WTC11 (cell line): Measurements from ENCODE around the gene TMED5. TPM values are rescaled to one million over a fixed set of nuclear protein-coding genes. Genes with fewer than 3 reads are reported as not detected.

Experiments used
- ATAC-seq: fragments of 200-7000 bp; cut with Tn5 transposase; 2 replicates; pipeline ENCODE4 v1.10.0; 2021; ENCODE audit warnings: mild to moderate bottlenecking, moderate library complexity
- CTCF ChIA-PET: fragments of 300-600 bp; sonication (Branson Sonifier 250); formaldehyde crosslinking; loops from one replicate; lab custom pipeline; 2021; ENCODE audit warnings: antibody characterized with exemption; lab: Charles Lee
- POLR2A ChIA-PET: fragments of 350-600 bp; sonication (Branson Sonifier 250); formaldehyde crosslinking; loops from one replicate; lab custom pipeline; 2021; ENCODE audit warnings: antibody characterized with exemption; lab: Charles Lee
- DNase-seq: peaks from one replicate; pipeline ENCODE4 v3.0.0; 2021; ENCODE audit warnings: low spot score
- H3K27ac Mint-ChIP-seq: 2 replicates; pipeline ENCODE4 v1.8.0; 2021; ENCODE audit warnings: mixed read lengths
- H3K27me3 Mint-ChIP-seq: 2 replicates; pipeline ENCODE4 v1.8.0; 2021; ENCODE audit warnings: low read depth, mild to moderate bottlenecking, moderate library complexity, mixed read lengths
- H3K36me3 Mint-ChIP-seq: 2 replicates; pipeline ENCODE4 v1.8.0; 2021; ENCODE audit warnings: mixed read lengths
- H3K4me1 Mint-ChIP-seq: 2 replicates; pipeline ENCODE4 v1.8.0; 2022; ENCODE audit warnings: mixed read lengths
- H3K4me3 Mint-ChIP-seq: 2 replicates; pipeline ENCODE4 v1.8.0; 2021; ENCODE audit warnings: mild to moderate bottlenecking, moderate library complexity, mixed read lengths
- H3K9me3 Mint-ChIP-seq: 2 replicates; pipeline ENCODE4 v1.8.0; 2021; ENCODE audit warnings: mixed read lengths
- ATF1 ChIP-seq: sonication (generic); formaldehyde crosslinking; IDR thresholded peaks from 2 replicates; pipeline ENCODE4 v1.8.1; 2023; ENCODE audit warnings: mild to moderate bottlenecking, moderate library complexity, missing genetic modification reagents
- ATF6 ChIP-seq: sonication (generic); formaldehyde crosslinking; IDR thresholded peaks from 2 replicates; pipeline ENCODE4 v1.8.1; 2023; ENCODE audit warnings: mild to moderate bottlenecking, missing genetic modification reagents
- CBFB ChIP-seq: sonication (generic); formaldehyde crosslinking; IDR thresholded peaks from 2 replicates; pipeline ENCODE4 v1.8.1; 2022; ENCODE audit warnings: mild to moderate bottlenecking, low read depth, missing genetic modification reagents
- E2F4 ChIP-seq: sonication (generic); formaldehyde crosslinking; IDR thresholded peaks from 2 replicates; pipeline ENCODE4 v1.8.1; 2022; ENCODE audit warnings: low read depth, mild to moderate bottlenecking, moderate library complexity, missing genetic modification reagents, borderline replicate concordance
- ESRRA ChIP-seq: sonication (generic); formaldehyde crosslinking; IDR thresholded peaks from 2 replicates; pipeline ENCODE4 v1.8.1; 2022; ENCODE audit warnings: mild to moderate bottlenecking, missing genetic modification reagents, borderline replicate concordance
- FOXP1 ChIP-seq: sonication (generic); formaldehyde crosslinking; IDR thresholded peaks from 2 replicates; pipeline ENCODE4 v1.8.0; 2022; ENCODE audit warnings: missing genetic modification reagents, mild to moderate bottlenecking, moderate library complexity, borderline replicate concordance
- GRHL2 ChIP-seq: fragments of 250-450 bp; sonication (Bioruptor Pico); IDR thresholded peaks from 2 replicates; pipeline ENCODE4 v1.8.0; 2022; ENCODE audit warnings: mild to moderate bottlenecking, moderate library complexity; ENCODE audit not compliant: insufficient replicate concordance, severe bottlenecking
- JAZF1 ChIP-seq: fragments of 250-450 bp; sonication (Bioruptor Pico); IDR thresholded peaks from 2 replicates; pipeline ENCODE4 v1.9.0; 2021; ENCODE audit warnings: moderate library complexity, mild to moderate bottlenecking, inconsistent platforms
- JUN ChIP-seq: sonication (generic); formaldehyde crosslinking; IDR thresholded peaks from 2 replicates; pipeline ENCODE4 v1.8.0; 2023; ENCODE audit warnings: mild to moderate bottlenecking, missing genetic modification reagents
- KAT7 ChIP-seq: sonication (generic); formaldehyde crosslinking; IDR thresholded peaks from 2 replicates; pipeline ENCODE4 v1.8.1; 2023; ENCODE audit warnings: missing genetic modification reagents, mild to moderate bottlenecking, borderline replicate concordance
- MXD4 ChIP-seq: fragments of 250-450 bp; sonication (Bioruptor Pico); IDR thresholded peaks from 2 replicates; pipeline ENCODE4 v1.8.0; 2021; ENCODE audit warnings: mild to moderate bottlenecking, moderate library complexity, borderline replicate concordance
- NFYB ChIP-seq: sonication (generic); formaldehyde crosslinking; conservative IDR thresholded peaks from 2 replicates; pipeline ENCODE4 v1.8.0; 2022; ENCODE audit warnings: low read depth, missing genetic modification reagents
- RELA ChIP-seq: sonication (generic); formaldehyde crosslinking; IDR thresholded peaks from 2 replicates; pipeline ENCODE4 v1.8.1; 2022; ENCODE audit warnings: missing genetic modification reagents, mild to moderate bottlenecking, borderline replicate concordance
- RORB ChIP-seq: fragments of 250-450 bp; sonication (Bioruptor Pico); IDR thresholded peaks from 2 replicates; pipeline ENCODE4 v1.9.0; 2021; ENCODE audit warnings: mild to moderate bottlenecking
- SP1 ChIP-seq: sonication (generic); formaldehyde crosslinking; conservative IDR thresholded peaks from 2 replicates; pipeline ENCODE4 v1.8.1; 2022; ENCODE audit warnings: missing genetic modification reagents
- TEAD4 ChIP-seq: sonication (generic); formaldehyde crosslinking; IDR thresholded peaks from 2 replicates; pipeline ENCODE4 v1.8.0; 2022; ENCODE audit warnings: mild to moderate bottlenecking, missing genetic modification reagents
- TP53 ChIP-seq: sonication (generic); formaldehyde crosslinking; IDR thresholded peaks from 2 replicates; pipeline ENCODE4 v1.8.1; 2023; ENCODE audit warnings: mild to moderate bottlenecking, missing genetic modification reagents
- ZBTB21 ChIP-seq: sonication (generic); formaldehyde crosslinking; IDR thresholded peaks from 2 replicates; pipeline ENCODE4 v1.8.1; 2023; ENCODE audit warnings: mild to moderate bottlenecking, missing genetic modification reagents, borderline replicate concordance
- ZNF138 ChIP-seq: sonication (generic); formaldehyde crosslinking; conservative IDR thresholded peaks from 2 replicates; pipeline ENCODE4 v1.8.1; 2022; ENCODE audit warnings: mild to moderate bottlenecking, moderate library complexity, missing genetic modification reagents
- ZNF232 ChIP-seq: sonication (generic); formaldehyde crosslinking; IDR thresholded peaks from 2 replicates; pipeline ENCODE4 v1.8.0; 2022; ENCODE audit warnings: mild to moderate bottlenecking, missing genetic modification reagents
- ZNF263 ChIP-seq: sonication (generic); formaldehyde crosslinking; IDR thresholded peaks from 2 replicates; pipeline ENCODE4 v1.8.1; 2022; ENCODE audit warnings: low read depth, mild to moderate bottlenecking, moderate library complexity, missing genetic modification reagents
- ZNF317 ChIP-seq: sonication (generic); formaldehyde crosslinking; IDR thresholded peaks from 2 replicates; pipeline ENCODE4 v1.8.1; 2023; ENCODE audit warnings: low read depth, mild to moderate bottlenecking, moderate library complexity, missing genetic modification reagents, borderline replicate concordance
- ZSCAN18 ChIP-seq: fragments of 250-450 bp; sonication (Bioruptor Pico); IDR thresholded peaks from 2 replicates; pipeline ENCODE4 v2.1.2; 2022; ENCODE audit warnings: mild to moderate bottlenecking, moderate library complexity
- total RNA-seq: library from RNA; stranded (reverse); gene quantifications from 3 replicates; pipeline ENCODE4 v1.2.3, GENCODE V29; 2021
- TF ChIP-seq, protein P1 (sequence below): sonication (generic); formaldehyde crosslinking; IDR thresholded peaks from 2 replicates; pipeline ENCODE4 v1.8.1; 2023; ENCODE audit warnings: mild to moderate bottlenecking, missing genetic modification reagents, borderline replicate concordance
- TF ChIP-seq, protein P2 (sequence below): fragments of 250-450 bp; sonication (Bioruptor Pico); IDR thresholded peaks from 2 replicates; pipeline ENCODE4 v1.9.0; 2021; ENCODE audit warnings: mild to moderate bottlenecking

The TMED5 gene
- total RNA-seq, 1 experiment from 2014 or later, result 28.5 TPM

GRCh38 chr1:93111561-93111960 lies 68.7 kb downstream of the TMED5 start:
- no peak for ATAC-seq
- H3K4me1 Mint-ChIP-seq, result peaks cover 36% of the 10 kb centered on the region
- H3K27me3 Mint-ChIP-seq, result no peaks in the 10 kb centered on the region
- DNase-seq, result no peak
- peak overlapping the region; percentile 71 for H3K27ac Mint-ChIP-seq
- POLR2A ChIA-PET, result no interaction called here
- H3K9me3 Mint-ChIP-seq, result no peaks in the 10 kb centered on the region
- H3K4me3 Mint-ChIP-seq, result peak overlapping the region; percentile 19
- TF ChIP-seq E2F4 (CRISPR knock-in tag) (no peak), ESRRA (CRISPR knock-in tag) (no peak), ZNF317 (CRISPR knock-in tag) (no peak), RORB (CRISPR knock-in tag) (no peak), RELA (CRISPR knock-in tag) (no peak), ATF1 (no peak), ZNF232 (CRISPR knock-in tag) (no peak), TEAD4 (CRISPR knock-in tag) (no peak), TP53 (no peak), NFYB (CRISPR knock-in tag) (no peak), JAZF1 (CRISPR knock-in tag) (no peak)
- TF ChIP-seq, protein P1, sequence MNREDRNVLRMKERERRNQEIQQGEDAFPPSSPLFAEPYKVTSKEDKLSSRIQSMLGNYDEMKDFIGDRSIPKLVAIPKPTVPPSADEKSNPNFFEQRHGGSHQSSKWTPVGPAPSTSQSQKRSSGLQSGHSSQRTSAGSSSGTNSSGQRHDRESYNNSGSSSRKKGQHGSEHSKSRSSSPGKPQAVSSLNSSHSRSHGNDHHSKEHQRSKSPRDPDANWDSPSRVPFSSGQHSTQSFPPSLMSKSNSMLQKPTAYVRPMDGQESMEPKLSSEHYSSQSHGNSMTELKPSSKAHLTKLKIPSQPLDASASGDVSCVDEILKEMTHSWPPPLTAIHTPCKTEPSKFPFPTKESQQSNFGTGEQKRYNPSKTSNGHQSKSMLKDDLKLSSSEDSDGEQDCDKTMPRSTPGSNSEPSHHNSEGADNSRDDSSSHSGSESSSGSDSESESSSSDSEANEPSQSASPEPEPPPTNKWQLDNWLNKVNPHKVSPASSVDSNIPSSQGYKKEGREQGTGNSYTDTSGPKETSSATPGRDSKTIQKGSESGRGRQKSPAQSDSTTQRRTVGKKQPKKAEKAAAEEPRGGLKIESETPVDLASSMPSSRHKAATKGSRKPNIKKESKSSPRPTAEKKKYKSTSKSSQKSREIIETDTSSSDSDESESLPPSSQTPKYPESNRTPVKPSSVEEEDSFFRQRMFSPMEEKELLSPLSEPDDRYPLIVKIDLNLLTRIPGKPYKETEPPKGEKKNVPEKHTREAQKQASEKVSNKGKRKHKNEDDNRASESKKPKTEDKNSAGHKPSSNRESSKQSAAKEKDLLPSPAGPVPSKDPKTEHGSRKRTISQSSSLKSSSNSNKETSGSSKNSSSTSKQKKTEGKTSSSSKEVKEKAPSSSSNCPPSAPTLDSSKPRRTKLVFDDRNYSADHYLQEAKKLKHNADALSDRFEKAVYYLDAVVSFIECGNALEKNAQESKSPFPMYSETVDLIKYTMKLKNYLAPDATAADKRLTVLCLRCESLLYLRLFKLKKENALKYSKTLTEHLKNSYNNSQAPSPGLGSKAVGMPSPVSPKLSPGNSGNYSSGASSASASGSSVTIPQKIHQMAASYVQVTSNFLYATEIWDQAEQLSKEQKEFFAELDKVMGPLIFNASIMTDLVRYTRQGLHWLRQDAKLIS (CRISPR knock-in tag), result no peak
- TF ChIP-seq, protein P2, sequence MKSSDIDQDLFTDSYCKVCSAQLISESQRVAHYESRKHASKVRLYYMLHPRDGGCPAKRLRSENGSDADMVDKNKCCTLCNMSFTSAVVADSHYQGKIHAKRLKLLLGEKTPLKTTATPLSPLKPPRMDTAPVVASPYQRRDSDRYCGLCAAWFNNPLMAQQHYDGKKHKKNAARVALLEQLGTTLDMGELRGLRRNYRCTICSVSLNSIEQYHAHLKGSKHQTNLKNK, result no peak
- CTCF ChIA-PET, result no interaction called here
- peaks cover 35% of the 10 kb centered on the region for H3K36me3 Mint-ChIP-seq

DNA sequence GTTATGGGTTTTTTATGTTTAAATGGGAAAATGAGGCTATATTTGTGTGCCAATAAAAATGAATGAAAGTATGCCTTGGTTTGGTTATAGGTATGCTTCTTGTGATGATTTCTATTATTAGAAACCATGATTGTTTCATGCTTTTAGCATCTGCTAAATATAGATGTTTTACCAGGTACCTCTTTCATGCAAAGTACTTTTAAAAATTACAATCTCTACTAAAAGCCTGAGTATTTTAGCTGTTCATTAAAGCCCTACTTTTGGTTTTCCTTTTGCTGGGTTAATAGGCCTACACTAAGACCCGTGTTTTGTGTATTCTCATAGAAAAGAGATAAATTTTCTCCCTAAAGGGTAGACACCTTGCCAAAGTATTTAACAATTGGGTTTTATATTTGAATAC lies 69.1 kb downstream of the TMED5 start:
- ATAC-seq, result no peak
- Mint-ChIP-seq H3K4me1 (peaks cover 36% of the 10 kb centered on the region), H3K27me3 (no peaks in the 10 kb centered on the region), H3K27ac (peak overlapping the region; percentile 57; the same call in 1 of the 2 replicates), H3K9me3 (no peaks in the 10 kb centered on the region), H3K36me3 (peaks cover 31% of the 10 kb centered on the region)
- ChIA-PET POLR2A (no interaction called here), CTCF (interaction anchor here (1.3 kb wide), 1 partner anchor 14 kb away, joined by 3 read pairs; no protein-coding TSS in a partner anchor)
- DNase-seq, result no peak
- TF ChIP-seq ZBTB21 (CRISPR knock-in tag), result no peak
- TF ChIP-seq, all 79 proteins: peak for 0
- H3K4me3 Mint-ChIP-seq, result peak overlapping the region; percentile 19

GRCh38 chr1:93109578-93109977 lies 70.6 kb downstream of the TMED5 start:
- H3K9me3 Mint-ChIP-seq, result no peaks in the 10 kb centered on the region
- peaks cover 42% of the 10 kb centered on the region for H3K4me1 Mint-ChIP-seq
- no peak overlapping the region for H3K4me3 Mint-ChIP-seq
- ChIA-PET CTCF (interaction anchor here (0.6 to 1.3 kb wide), 2 partner anchors 16 to 147 kb away, joined by 3 read pairs; no protein-coding TSS in a partner anchor), POLR2A (interaction anchor here (1.1 kb wide), 1 partner anchor 31 kb away, joined by 3 read pairs; no protein-coding TSS in a partner anchor)
- peaks cover 32% of the 10 kb centered on the region for H3K36me3 Mint-ChIP-seq
- peak overlapping the region; percentile 71 for H3K27ac Mint-ChIP-seq
- ATAC-seq (0 out of 2 replicates have a peak, but pooled peaks have one; percentile 20), DNase-seq (no peak)
- H3K27me3 Mint-ChIP-seq, result no peaks in the 10 kb centered on the region
- TF ChIP-seq GRHL2 (CRISPR knock-in tag), result no peak
- TF ChIP-seq SP1, result no peak
- TF ChIP-seq MXD4, result no peak
- no peak for TF ChIP-seq CBFB (CRISPR knock-in tag)
- TF ChIP-seq ZNF138 (CRISPR knock-in tag), result no peak
- TF ChIP-seq JUN (CRISPR knock-in tag), result no peak
- no peak for TF ChIP-seq FOXP1 (CRISPR knock-in tag)
- no peak for TF ChIP-seq ZNF263 (CRISPR knock-in tag)
- TF ChIP-seq KAT7 (CRISPR knock-in tag), result no peak
- no peak for TF ChIP-seq ATF6 (CRISPR knock-in tag)
- TF ChIP-seq ZSCAN18, result no peak
- TF ChIP-seq TP53, result no peak
